HG02840 (cell line): Measurements from ENCODE around the gene FCRLA.
A peak's percentile ranks its signal among the peaks of the same experiment; 100 is the strongest.
"Not testable (repeated sequence)": the region's sequence is repeated elsewhere in the genome, so short reads cannot be mapped to it uniquely, and the experiment has no call there.

ENCODE experiments used
- ATAC-seq: cut with Tn5 transposase; IDR thresholded peaks from one replicate; pipeline ENCODE4 v1.9.1; 2021; ENCODE audit warnings: mild to moderate bottlenecking, moderate library complexity, moderate number of reproducible peaks; ENCODE audit not compliant: unreplicated experiment, low FRiP score

The FCRLA gene, protein sequence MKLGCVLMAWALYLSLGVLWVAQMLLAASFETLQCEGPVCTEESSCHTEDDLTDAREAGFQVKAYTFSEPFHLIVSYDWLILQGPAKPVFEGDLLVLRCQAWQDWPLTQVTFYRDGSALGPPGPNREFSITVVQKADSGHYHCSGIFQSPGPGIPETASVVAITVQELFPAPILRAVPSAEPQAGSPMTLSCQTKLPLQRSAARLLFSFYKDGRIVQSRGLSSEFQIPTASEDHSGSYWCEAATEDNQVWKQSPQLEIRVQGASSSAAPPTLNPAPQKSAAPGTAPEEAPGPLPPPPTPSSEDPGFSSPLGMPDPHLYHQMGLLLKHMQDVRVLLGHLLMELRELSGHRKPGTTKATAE

DNA sequence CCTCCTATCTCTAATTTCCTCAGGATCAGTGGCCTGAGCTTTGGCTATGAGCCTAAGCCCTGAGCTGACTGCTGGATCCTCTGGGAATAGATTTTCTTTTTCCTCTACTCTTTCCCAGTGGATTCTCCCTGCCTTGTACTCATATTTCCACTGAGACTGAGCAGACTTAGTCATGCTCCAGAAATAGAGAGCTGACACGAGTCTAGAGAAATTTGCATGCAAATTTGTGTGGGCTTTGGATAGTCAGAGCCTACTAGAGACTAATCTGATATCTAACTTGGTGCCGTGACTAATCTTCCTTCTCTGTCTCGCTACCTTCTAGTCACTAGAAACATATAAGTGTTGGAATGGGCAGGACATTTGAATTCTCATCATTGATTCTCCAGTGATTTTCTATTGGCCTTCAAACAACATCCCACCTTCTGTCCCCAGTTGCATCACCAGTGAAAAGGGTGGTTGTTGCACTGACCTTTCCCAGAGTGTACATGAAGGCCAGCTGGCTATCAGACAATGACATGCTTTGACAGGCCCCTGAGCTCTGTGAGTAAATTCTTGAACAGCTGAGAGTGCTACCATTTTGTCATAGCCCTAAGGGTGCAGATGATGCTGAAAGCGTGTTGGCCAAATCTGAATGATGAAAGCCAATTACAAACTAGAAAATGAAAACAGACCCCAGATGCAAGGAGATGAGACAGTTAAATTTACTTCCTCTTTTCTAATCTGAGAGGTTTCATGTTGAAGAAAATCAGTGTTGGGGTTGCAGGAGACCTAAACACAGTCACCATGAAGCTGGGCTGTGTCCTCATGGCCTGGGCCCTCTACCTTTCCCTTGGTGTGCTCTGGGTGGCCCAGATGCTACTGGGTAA lies at the start of gene FCRLA:
FCRLA (plus strand) TSS at position 748 of the 866 bp plus-strand sequence; CDS start at position 784, 36 bp downstream.
- peak; percentile 53 for ATAC-seq

GRCh38 chr1:161658524-161658923 lies 48.5 kb upstream of the FCRLA start:
- ATAC-seq = not testable (repeated sequence)

GRCh38 chr1:161661660-161662311 lies 45.2 kb upstream of the FCRLA start:
- not testable (repeated sequence) for ATAC-seq

DNA sequence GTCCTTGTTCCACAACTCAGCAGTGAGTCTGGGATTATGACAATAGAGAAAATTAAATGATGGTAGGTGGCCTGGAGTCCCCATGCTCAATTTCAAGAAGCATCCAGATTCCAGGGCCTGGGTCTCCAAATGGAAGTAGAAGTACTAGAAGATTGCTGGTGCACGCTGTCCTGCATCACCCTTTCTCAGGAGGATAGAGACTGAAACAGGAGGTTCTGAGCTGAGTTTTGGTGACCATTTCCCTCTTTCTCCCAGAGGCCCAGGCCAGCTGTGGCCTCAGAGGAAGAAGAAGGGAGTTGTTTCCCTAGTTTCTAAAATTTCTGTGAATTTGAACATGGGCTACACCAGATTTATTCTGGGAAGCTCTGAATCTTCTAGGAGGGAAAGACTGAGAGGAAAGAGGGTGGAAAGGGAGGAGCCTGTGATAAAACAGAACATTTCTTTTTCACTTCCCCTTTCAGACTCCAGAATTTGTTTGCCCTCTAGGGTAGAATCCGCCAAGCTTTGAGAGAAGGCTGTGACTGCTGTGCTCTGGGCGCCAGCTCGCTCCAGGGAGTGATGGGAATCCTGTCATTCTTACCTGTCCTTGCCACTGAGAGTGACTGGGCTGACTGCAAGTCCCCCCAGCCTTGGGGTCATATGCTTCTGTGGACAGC lies 44.2 kb upstream of the FCRLA start, which contains the start of gene FCGR2B:
FCGR2B (plus strand) TSS at position 460 of the 656 bp plus-strand sequence; CDS start at position 559, 99 bp downstream.
- ATAC-seq = peak; percentile 67

DNA sequence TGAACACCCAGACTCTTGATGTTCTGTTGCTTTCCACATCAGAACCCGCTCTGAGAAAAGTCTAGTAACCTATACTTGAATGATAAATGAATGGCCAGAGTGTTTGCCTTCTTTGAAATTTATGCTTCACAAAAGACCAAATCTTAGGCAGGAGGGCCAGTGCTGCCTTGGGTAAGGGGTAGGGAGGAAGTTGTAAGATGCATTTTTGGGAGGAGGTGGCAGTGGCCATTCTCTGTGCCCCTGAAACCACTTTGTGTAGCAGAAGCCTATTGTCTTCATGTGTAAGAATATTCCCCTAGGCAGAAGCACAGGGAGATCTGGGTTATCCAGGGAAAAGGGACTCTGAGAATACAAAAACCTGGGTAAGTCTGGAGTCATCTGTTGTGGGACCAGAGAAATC lies 43.5 kb upstream of the FCRLA start:
- not testable (repeated sequence) for ATAC-seq

DNA sequence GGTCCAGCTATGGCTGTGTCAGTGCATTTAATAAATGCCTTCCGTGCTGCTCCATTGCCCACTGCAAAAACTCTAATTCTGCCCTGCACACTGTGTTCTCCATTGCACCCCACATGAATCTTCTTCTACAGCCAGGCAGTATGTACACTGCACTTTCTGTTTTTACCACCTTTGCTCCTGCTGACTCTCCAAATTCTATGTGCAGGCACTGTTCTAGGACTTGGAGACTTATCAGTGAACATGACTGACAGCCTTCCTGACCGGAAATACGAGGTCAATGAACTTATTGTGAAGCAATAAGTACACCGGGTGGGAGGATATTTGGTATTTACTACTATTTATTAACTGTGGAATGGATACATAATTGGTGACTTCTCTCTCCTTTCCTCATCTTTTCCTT lies 42.3 kb upstream of the FCRLA start:
- not testable (repeated sequence) for ATAC-seq

- ATAC-seq = not testable (repeated sequence)
Observed at GRCh38 chr1:161671045-161672020, 35.7 kb upstream of the FCRLA start.

DNA sequence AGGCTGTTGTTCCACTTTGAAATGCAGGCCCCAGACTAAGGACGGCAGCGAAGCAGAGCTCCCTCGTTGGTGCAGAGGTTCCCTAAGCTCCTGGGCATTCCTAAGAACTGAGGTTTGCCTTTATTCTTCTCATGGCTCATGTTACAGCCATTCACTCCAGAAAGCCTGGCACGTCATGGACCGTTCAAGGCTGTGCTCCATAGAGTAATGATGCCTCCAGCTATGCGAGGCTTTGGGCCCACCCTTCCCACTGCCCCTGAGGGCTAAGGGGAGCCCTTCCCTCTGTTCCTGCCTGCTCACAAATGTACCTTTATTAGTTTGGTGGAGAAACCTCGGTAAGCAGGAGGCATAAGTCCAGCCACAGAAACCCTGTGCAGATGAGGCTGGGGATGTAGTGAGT lies 33.6 kb upstream of the FCRLA start:
- ATAC-seq = not testable (repeated sequence)

GRCh38 chr1:161674447-161674846 lies 32.6 kb upstream of the FCRLA start:
- not testable (repeated sequence) for ATAC-seq

DNA sequence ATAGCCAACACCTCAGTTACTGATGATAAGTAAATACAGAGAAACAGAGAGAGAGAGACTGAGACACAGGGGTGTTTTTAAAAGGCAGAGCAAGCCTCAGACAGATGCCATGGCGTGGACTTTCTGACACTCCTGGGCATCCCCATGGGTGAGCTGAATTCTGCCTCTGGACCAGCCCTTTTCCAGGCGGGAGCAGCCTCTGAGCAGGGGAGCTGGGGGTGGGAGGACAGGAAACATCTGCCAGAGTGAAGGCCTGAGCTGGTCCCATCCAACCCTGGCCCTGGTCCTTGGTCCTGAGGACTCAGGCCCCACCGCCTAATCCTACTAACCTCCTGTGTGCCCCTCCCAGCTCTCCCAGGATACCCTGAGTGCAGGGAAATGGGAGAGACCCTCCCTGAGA lies 32.1 kb upstream of the FCRLA start:
- ATAC-seq = not testable (repeated sequence)

DNA sequence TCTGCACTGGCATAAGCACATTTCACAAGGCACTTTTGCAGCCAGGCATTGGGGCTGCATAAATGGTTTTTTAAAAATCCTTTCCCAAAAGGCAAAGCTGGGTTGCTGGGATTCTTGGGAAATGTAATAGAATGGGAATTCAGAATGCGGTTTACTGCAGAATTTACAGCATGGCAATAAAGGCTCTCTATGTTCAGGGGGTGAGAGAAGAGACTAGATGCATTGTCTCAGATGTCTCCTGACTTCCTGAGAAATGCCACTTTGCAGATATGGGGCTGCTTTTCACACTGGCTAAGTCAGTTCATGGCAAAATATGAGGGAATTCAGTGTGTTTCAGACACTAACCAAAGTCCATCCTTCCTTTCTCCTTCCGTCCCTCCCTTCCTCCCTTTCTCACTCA lies 30.6 kb upstream of the FCRLA start:
- no peak for ATAC-seq

- no peak for ATAC-seq
Observed at GRCh38 chr1:161676958-161677689, 29.9 kb upstream of the FCRLA start.

- ATAC-seq = no peak
Observed at GRCh38 chr1:161678500-161678899, 28.5 kb upstream of the FCRLA start.

DNA sequence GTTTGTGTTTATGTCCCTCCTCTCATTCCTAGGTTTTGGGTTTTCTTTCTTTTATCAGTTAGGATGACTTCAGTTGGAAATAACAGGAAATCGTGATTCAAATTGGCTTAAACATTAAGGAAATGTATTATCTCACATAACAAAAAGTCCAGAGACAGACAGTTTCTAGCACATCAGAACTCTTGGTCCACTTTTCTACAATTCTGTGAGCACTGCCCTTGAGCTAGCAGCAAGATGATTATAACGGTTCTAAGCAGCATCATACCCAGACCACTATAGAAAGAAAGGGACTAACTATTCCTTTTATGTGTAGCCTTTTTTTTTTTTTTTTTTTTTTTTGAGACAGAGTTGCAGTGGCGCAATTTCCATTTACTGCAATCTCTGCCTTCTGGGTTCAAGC lies 25.1 kb upstream of the FCRLA start:
- no peak for ATAC-seq

- ATAC-seq = no peak
Observed at GRCh38 chr1:161688946-161689345, 18.1 kb upstream of the FCRLA start.

DNA sequence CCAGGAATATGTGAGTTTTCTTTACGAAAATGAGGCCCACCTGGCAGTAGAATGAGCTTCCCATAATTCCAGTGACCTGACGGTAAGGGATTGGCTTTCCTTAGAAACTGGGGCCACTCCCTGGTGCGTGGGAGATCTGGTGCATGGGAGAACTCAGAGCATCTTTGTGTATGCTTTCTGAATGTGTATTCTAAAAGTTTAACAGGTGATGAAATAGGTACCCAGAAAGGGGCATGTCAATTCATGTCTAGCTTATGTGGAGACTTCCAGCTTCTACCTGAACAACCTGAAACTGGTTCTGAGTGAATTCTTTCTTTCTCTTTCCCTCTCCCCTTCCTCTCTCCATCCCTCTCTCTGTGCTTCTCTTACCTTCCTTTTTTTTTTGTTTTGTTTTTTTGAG lies 15.2 kb upstream of the FCRLA start:
- ATAC-seq = no peak

DNA sequence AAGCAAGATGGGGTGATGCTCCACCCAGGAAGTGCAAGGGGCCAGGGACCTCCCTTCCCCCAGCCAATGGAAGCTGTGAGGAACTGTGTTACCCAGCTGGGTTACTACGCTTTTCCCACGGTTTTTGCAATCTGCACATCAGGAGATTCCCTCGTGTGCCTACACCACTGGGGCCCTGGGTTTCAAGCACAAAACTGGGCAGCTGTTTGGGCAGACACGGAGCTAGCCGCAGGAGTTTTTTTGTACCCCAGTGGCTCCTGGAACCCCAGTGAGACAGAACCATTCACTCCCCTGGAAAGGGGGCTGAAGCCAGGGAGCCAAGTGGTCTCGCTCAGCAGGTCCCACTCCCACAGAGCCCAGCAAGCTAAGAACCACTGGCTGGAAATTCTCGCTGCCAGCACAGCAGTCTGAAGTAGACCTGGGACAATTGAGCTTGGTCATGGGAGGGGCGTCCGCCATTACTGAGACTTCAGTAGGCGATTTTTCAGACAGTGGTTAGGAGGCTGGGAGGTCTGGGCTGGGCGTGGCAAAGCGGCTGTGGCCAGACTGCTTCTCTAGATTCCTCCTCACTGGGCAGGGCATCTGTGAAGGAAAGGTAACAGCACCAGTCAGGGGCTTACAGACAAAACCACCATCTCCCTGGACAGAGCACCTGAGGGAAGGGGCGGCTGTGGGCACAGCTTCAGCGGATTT lies 13.9 kb upstream of the FCRLA start:
- not testable (repeated sequence) for ATAC-seq

DNA sequence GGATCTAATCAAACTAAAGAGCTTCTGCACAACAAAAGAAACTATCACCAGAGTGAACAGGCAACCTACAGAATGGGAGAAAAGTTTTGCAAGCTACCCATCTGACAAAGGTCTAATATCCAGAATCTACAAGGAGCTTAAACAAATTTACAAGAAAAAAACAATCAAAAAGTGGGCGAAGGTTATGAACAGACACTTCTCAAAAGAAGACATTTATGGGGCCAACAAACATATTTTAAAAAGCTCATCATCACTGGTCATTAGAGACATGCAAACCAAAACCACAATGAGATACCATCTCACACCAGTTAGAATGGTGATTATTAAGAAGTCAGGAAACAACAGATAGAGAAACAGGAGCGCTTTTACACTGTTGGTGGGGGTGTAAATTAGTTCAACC lies 8.7 kb upstream of the FCRLA start:
- not testable (repeated sequence) for ATAC-seq
